Stimulated activated naive B cell treated with anti-CD40 and anti-IgM and Interleukin-4, amounts not matched to agents 10 μg/mL and 1 μg/mL and 100 μg/mL, for 72 hours (primary cell): ENCODE results near the gene CERS3.

Source experiments
- ATAC-seq, 2 donors: fragments of 150-1000 bp; cut with Tn5 transposase; replicated peaks; 2 replicates each; pipeline ENCODE4 v1.10.0; 2021; ENCODE audit warnings: moderate library complexity in 1 of 2
- DNase-seq: peaks from one replicate; pipeline ENCODE4 v3.0.0; 2021
- H3K27ac Mint-ChIP-seq: one replicate; pipeline ENCODE4 v1.8.0; 2022; ENCODE audit warnings: mild to moderate bottlenecking, mixed read lengths
- H3K27me3 Mint-ChIP-seq, 2 donors: one replicate each; pipeline ENCODE4 v1.8.0; 2022; ENCODE audit warnings: mixed read lengths in 2 of 2
- H3K36me3 Mint-ChIP-seq, 2 donors: one replicate each; pipeline ENCODE4 v1.8.0; 2022; ENCODE audit warnings: mixed read lengths in 2 of 2, mild to moderate bottlenecking in 1 of 2
- H3K4me1 Mint-ChIP-seq, 2 donors: one replicate each; pipeline ENCODE4 v1.8.0; 2022; ENCODE audit warnings: mixed read lengths in 2 of 2, mild to moderate bottlenecking in 1 of 2
- H3K4me3 Mint-ChIP-seq, 2 donors: one replicate each; pipeline ENCODE4 v1.8.0; 2022; ENCODE audit warnings: mild to moderate bottlenecking in 2 of 2, mixed read lengths in 2 of 2, moderate library complexity in 1 of 2
- H3K9me3 Mint-ChIP-seq, 2 donors: one replicate each; pipeline ENCODE4 v1.8.0; 2022; ENCODE audit warnings: mixed read lengths in 2 of 2, mild to moderate bottlenecking in 1 of 2

The CERS3 gene

DNA sequence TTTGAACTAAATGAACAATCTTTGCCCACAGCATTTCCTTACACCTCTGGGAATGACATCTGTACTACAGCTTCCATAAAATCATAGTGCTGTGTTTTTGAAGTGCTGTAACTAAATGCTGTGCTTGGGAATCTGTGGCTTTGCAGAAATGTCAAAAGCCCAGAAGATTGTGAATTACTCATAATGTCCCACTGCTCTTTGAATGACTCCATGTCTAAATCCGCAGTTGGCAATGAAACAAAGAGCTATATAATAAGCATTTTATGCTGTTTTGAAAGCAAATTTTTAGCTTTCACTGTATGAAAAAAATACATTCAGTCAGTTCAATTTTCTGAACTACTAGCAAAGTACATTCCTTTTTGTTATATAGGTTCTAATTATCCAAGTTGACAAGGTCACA, 98.3 kb downstream of the CERS3 start:
- H3K27me3 Mint-ChIP-seq, result no peaks in the 10 kb centered on the region
- H3K4me1 Mint-ChIP-seq, result no peaks in the 10 kb centered on the region
- H3K4me3 Mint-ChIP-seq, result no peak overlapping the region
- ATAC-seq (no peak), DNase-seq (no peak)
- H3K36me3 Mint-ChIP-seq, result no peaks in the 10 kb centered on the region
- H3K27ac Mint-ChIP-seq, result no peak overlapping the region
- H3K9me3 Mint-ChIP-seq, result peaks cover 0 to 2% of the 10 kb centered on the region in 2 donors

DNA sequence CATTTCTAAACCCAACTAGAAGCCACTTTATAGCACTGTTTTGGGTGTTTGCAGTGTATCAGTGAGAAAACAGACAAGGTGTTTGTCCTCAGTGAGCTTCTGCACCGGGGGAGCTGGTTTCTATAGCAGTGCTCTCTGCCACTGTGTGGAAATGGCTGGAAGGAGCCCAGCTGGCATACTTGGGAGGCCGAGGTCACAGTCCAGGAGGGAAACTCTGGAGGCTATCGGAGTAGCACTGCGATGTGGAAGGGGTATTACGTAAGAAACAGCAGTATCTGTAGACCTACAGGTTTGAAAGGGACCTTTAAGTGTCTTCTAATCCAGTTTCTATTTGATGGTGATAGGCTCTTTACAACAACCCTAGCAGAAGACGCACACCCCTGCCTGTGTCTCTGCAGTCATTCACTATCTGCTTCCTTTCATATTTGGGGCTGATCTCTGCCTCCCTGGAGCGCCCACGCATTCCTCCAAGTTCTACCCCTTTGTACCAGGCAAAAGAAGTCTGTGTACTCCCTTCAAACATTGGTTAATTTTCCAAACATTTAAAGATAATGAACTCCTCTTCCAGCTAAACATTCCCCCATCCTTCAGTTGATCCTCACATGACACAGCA, 99.5 kb downstream of the CERS3 start:
- Mint-ChIP-seq H3K27me3 (no peaks in the 10 kb centered on the region), H3K27ac (no peak overlapping the region)

DNA sequence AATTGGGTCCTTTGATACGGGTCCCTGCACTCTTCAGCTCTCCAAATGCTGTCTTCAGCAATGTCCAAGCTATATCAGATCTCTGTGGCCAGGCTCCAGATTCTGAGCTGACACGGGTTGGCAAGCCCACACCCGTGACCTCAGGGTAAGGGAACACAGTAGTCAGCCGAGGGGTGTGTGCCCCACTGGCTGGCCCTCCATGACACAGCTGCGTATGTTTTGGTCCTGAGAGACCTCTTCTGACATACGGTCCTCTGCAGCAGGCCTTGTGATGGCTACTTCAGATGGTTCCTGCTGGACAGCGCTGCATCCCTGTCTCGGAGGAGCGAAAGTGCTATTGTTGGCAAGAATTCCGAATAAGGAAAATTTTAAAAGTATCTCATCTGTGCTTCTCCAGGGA, 101.8 kb downstream of the CERS3 start:
- Mint-ChIP-seq H3K4me3 (no peak overlapping the region), H3K36me3 (peaks cover 0 to 2% of the 10 kb centered on the region in 2 donors), H3K27me3 (no peaks in the 10 kb centered on the region), H3K4me1 (no peaks in the 10 kb centered on the region), H3K27ac (no peak overlapping the region), H3K9me3 (peaks cover 16 to 18% of the 10 kb centered on the region in 2 donors)
- no peak for ATAC-seq
- no peak for DNase-seq

More for the DNA sequence above, 99.5 kb downstream of the CERS3 start:
- DNase-seq (no peak), ATAC-seq (no peak)
- peaks cover 0 to 2% of the 10 kb centered on the region in 2 donors for H3K36me3 Mint-ChIP-seq
- peaks cover 6 to 8% of the 10 kb centered on the region in 2 donors for H3K9me3 Mint-ChIP-seq
- H3K4me1 Mint-ChIP-seq, result no peaks in the 10 kb centered on the region
- no peak overlapping the region for H3K4me3 Mint-ChIP-seq

DNA sequence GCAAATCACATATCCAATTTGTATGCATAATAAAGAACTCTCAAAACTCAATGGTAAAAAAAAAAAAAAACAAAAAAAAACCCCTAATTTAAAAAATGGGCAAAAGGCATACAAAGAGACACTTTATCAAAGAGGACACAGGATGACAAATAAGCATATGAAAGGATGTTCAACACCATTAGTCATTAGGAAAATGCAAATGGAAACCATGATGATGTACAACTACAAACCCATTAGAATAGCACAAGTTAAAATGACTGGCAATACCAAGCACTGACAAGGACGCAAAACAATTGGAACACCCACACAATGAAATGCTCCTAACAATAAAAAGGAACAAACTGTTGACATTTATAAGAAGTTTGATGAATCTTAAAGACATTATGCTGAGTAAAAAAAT, 123.6 kb downstream of the CERS3 start:
- no peak for ATAC-seq
- H3K4me1 Mint-ChIP-seq, result no peaks in the 10 kb centered on the region

DNA sequence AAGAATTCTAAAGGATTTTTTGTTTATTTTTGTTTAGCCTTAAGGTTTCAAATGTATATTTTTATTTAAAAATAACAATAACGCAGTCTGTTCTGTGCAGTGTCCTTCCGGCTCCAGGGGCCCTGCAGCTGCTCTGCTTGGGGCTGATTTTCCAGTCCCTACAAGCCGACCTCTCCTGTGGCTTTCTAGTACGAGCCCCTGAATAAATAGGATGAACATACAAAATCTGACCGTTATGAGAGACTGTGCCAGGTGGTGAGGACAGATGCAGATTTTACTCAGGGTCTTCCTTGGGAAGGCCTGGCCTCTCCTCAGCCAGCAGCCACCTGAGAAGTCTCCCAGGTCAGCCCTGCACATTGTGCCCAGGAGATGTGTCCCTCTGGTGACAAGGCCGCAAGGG, 127.8 kb downstream of the CERS3 start:
- no peak for ATAC-seq
- Mint-ChIP-seq H3K27me3 (peaks cover 10 to 21% of the 10 kb centered on the region in 2 donors), H3K27ac (no peak overlapping the region)

More for the DNA sequence above, 123.6 kb downstream of the CERS3 start:
- Mint-ChIP-seq H3K9me3 (peaks cover 7 to 11% of the 10 kb centered on the region in 2 donors), H3K27ac (no peak overlapping the region), H3K27me3 (peaks cover 10 to 11% of the 10 kb centered on the region in 2 donors), H3K4me3 (no peak overlapping the region), H3K36me3 (peaks cover 1 to 3% of the 10 kb centered on the region in 2 donors)
- no peak for DNase-seq

DNA sequence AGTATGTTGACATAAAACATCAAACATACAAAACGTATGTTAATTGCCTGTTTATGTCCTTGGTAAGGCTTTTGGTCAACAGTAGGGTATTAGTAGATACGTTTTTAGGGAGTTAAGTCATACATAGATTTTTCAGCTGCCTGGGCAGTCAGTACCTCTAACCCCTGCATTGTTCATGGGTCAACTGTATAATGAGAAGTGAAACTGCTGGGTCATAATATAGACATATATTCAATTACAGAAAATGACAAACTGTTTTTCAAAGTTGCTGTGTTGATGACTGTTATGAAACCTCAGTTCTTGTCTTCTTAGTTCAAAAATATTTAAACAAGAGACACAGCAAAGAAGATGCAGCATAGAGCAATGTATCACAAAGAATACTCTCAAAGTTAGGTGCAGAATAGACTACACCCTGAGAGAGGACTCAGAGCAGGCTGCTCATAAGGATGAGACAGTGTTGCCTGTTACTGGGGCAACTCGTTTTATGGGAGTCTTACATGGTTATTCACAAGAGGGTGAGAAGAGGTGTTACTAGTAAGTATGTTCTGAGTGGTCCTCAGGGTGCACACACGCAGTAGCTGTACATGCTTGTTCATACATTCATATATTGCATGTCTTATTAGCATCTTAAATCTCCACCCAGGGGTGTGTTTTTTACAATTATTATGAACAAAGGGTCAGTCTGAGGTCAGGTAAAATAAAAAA, 133.9 kb downstream of the CERS3 start:
- peaks cover 0 to 7% of the 10 kb centered on the region in 2 donors for H3K27me3 Mint-ChIP-seq
- H3K4me1 Mint-ChIP-seq, result no peaks in the 10 kb centered on the region
- DNase-seq (no peak), ATAC-seq (no peak)
- no peak overlapping the region for H3K4me3 Mint-ChIP-seq
- no peaks in the 10 kb centered on the region for H3K36me3 Mint-ChIP-seq
- H3K27ac Mint-ChIP-seq, result no peak overlapping the region
- H3K9me3 Mint-ChIP-seq, result no peaks in the 10 kb centered on the region

More for the DNA sequence above, 127.8 kb downstream of the CERS3 start:
- Mint-ChIP-seq H3K9me3 (no peaks in the 10 kb centered on the region), H3K36me3 (no peaks in the 10 kb centered on the region), H3K4me3 (no peak overlapping the region), H3K4me1 (no peaks in the 10 kb centered on the region)
- no peak for DNase-seq

DNA sequence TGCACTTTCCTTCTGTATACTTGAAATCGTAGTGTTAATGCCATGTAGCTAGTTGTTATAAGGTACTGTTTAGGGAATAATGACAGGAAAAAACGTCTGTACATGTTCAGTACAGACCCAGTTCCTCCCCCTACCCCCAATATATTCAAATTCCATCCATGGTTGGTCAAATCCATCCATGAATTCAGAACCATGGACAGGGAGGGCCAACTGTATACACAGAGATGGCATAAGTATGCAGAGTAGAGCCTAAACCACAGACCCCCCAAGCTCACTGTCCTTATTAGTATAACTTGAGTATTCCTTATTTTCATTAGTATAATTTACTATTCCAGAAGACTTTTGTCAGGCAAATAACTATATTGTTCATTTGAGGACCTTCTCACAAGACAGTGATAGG, 135.7 kb downstream of the CERS3 start:
- H3K36me3 Mint-ChIP-seq, result no peaks in the 10 kb centered on the region
- ATAC-seq, result no peak
- H3K27me3 Mint-ChIP-seq, result no peaks in the 10 kb centered on the region
- no peak overlapping the region for H3K4me3 Mint-ChIP-seq
- no peaks in the 10 kb centered on the region for H3K4me1 Mint-ChIP-seq
- no peak for DNase-seq
- peaks cover 4 to 6% of the 10 kb centered on the region in 2 donors for H3K9me3 Mint-ChIP-seq
- no peak overlapping the region for H3K27ac Mint-ChIP-seq

DNA sequence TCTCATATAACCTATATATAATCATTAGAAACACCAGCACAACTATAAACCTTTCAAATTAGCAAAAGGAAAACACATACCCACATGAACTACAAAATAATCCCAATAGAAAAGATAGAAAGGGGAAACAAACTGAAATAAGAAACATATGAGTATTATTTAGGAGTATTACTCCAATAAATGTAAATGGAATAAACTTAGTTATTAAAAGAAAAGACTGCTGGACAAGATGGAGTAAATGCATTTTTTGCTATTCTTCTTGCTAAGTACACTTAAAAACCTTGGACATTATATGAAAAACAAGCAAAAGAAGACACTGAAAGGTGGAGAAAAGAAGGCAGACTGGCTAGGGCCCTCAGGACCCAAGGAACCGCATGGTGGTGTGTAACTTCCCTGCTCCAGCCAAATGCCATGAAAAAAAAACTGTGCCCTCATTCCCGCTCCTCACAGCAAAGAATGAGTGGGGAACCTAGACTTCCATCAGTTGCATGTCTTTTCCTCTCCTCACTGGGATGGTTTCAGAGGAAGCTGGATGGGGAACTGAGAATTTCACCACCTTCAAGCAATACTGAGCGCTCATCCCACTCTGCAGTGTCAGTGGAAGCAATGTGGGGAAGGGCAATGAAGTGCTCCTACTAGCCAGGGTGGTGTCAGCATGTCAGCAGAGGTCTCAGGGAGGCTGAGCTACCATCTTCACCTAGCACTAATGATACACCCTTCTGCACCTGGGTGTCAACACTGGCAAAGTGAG, 143.3 kb downstream of the CERS3 start:
- DNase-seq, result no peak
- Mint-ChIP-seq H3K4me1 (no peaks in the 10 kb centered on the region), H3K27ac (no peak overlapping the region), H3K9me3 (peaks cover 24 to 25% of the 10 kb centered on the region in 2 donors), H3K27me3 (no peaks in the 10 kb centered on the region), H3K36me3 (peaks cover 0 to 5% of the 10 kb centered on the region in 2 donors), H3K4me3 (no peak overlapping the region)
- no peak for ATAC-seq

DNA sequence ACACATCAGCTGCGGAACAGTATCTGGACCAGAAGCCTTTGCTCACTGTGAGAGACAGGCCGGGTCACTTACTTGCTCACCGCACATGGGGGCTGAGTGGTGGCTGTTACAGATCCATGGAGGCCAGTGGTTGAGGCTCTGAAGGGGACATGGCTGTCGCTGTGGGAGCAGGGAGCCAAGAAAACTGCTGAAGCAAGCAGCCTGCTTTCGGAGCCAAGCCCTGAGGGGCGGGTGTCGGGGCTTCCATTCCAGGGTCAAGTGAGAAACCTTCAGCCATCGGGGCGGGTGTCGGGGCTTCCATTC, 144.7 kb downstream of the CERS3 start:
- no peaks in the 10 kb centered on the region for H3K4me1 Mint-ChIP-seq
- peaks cover 22 to 25% of the 10 kb centered on the region in 2 donors for H3K9me3 Mint-ChIP-seq
- ATAC-seq (no peak), DNase-seq (no peak)
- peaks cover 0 to 5% of the 10 kb centered on the region in 2 donors for H3K36me3 Mint-ChIP-seq
- no peak overlapping the region for H3K4me3 Mint-ChIP-seq
- no peaks in the 10 kb centered on the region for H3K27me3 Mint-ChIP-seq
- H3K27ac Mint-ChIP-seq, result no peak overlapping the region

DNA sequence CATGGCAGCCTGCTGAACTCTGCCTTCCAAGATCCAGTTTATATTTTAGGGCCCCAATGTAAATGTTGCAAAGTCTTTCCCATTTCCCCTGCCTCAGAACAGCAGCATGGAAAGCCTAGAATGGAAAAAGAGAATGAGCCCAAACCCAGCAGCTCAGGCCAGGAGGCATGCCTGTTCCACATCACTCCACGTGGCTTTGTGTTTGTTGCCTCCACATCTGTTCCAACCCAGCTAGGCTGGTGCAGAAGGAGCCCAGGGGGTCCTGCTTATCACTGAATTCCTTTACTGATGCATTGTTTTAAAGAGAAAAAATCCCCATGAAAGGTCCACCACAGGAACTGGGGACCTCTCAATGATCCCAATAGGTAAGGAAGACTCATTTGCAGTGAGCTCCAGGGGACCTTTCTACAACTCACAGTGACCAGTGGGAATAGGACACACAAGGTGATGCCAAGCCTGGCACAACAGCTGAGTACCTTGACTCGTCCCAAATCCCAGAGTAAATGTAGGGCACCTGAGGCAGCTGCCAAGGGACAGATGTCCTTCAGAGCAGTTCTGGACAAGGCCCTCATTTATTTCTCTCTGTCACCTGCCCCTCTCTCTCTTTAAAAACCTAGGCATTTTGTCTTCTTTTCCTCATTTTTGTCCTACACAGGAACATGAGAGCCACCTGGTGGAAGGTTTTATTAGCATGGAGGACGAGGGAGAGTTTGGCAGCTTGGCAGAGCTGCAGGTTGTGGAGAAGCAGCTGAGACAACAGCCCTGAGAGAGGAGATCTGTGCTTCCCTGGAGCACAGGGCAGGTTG, 145.2 kb downstream of the CERS3 start:
- Mint-ChIP-seq H3K4me3 (no peak overlapping the region), H3K4me1 (no peaks in the 10 kb centered on the region), H3K27ac (no peak overlapping the region), H3K27me3 (no peaks in the 10 kb centered on the region), H3K9me3 (peaks cover 21 to 22% of the 10 kb centered on the region in 2 donors), H3K36me3 (peaks cover 0 to 5% of the 10 kb centered on the region in 2 donors)
- ATAC-seq, result no peak
- DNase-seq, result no peak

DNA sequence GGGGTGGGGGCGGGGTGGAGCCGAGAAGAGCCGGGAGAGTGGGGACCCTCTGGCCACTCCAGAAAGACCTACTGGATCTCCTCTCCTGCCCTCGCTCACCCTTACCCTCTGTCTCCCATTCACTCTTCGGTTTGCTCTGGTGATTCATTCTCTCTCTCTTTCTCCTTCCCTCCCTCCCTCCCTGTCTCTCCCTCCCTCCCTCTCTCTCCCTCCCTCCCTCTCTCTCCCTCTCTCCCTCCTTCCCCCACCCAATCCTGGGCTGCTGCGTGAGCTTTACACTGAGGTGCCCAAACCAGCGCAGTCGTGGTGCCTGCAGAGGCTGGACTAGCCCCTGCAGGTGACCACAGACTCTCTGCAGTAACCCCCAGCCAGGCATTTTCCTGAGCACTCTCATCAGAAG, 154.8 kb downstream of the CERS3 start:
- no peak overlapping the region for H3K27ac Mint-ChIP-seq
- no peak for ATAC-seq
- no peak overlapping the region for H3K4me3 Mint-ChIP-seq

DNA sequence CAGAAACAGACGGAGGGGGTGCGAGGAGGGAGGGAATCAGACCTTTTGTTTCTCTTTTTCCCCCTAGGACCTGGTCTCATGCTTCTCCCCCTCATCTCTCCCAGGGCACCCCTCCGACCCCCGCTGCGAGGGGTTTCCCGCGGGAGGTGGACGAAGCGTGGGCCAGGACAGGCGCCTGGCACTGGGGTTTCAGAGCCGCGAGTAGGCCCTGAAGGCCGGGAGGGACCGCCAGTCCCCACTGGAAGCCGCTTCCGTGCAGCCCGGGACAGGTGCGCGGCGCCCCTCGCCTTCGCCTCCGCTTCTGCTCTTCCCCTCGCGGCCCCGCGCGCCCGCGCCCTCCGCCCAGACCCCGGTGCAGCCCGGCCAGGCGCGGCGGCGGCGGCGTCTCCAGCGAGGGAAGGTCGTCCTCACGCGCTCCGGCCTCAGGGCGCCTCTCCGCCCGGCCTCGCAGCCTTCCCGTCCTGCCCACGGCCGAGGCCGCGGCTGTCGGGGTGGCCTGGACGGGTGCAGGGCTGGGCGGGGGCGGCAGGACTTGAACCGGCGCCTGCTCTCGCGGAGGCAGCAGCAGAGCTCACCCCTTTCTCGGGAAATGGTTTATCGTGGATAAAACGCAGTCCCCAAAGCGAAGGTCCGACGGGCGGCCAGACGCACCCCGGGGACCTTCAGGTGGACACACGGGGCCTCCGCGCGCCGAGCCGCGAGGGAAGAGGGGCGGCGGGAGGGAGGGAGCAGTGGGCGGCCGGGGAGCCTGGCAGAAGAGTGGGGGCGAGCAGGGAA, 155.4 kb downstream of the CERS3 start:
- Mint-ChIP-seq H3K27me3 (peaks cover 30 to 39% of the 10 kb centered on the region in 2 donors), H3K4me1 (no peaks in the 10 kb centered on the region), H3K36me3 (peaks cover 3 to 4% of the 10 kb centered on the region in 2 donors), H3K27ac (no peak overlapping the region), H3K4me3 (no peak overlapping the region), H3K9me3 (peaks cover 15% of the 10 kb centered on the region in 2 donors)
- DNase-seq (no peak), ATAC-seq (no peak)

More for the DNA sequence above, 154.8 kb downstream of the CERS3 start:
- Mint-ChIP-seq H3K36me3 (peaks cover 3 to 4% of the 10 kb centered on the region in 2 donors), H3K9me3 (peaks cover 15% of the 10 kb centered on the region in 2 donors), H3K4me1 (no peaks in the 10 kb centered on the region), H3K27me3 (peaks cover 30 to 39% of the 10 kb centered on the region in 2 donors)
- DNase-seq, result no peak

DNA sequence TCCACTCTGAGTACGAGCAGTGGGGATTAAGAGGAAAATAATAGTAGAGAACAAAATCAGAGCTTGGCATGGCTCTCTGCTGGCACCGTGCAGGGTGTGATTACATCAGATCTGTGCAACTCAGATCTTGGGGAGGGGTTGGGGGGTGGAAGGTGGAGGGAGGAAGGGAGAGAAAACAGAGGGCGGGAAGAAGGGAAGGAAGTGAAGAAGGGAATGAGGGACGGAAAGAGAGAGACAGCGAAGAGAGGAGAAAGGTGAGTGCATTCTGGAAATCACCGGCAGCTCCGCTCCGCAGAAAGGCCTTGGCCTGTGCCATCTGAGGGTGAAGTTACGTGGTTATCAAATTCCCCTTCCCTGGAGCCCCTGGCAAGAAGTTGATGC, 156.0 kb downstream of the CERS3 start:
- H3K27ac Mint-ChIP-seq, result no peak overlapping the region
- H3K36me3 Mint-ChIP-seq, result peaks cover 3 to 4% of the 10 kb centered on the region in 2 donors
- H3K4me1 Mint-ChIP-seq, result no peaks in the 10 kb centered on the region
- peaks cover 15% of the 10 kb centered on the region in 2 donors for H3K9me3 Mint-ChIP-seq
- DNase-seq (no peak), ATAC-seq (no peak)
- H3K27me3 Mint-ChIP-seq, result peaks cover 30 to 39% of the 10 kb centered on the region in 2 donors
- H3K4me3 Mint-ChIP-seq, result no peak overlapping the region
